GM12878 (cell line): ENCODE data around the gene GPATCH2L. TPM values are rescaled to one million over a fixed set of nuclear protein-coding genes. Genes with fewer than 3 reads are reported as not detected.

Experiments
- ATAC-seq: fragments of 200-7000 bp; cut with Tn5 transposase; 3 replicates; pipeline ENCODE4 v1.9.1; 2020; ENCODE audit warnings: mild to moderate bottlenecking, moderate library complexity
- BruUV-seq: library from RNA; stranded (reverse); fragments of 400-500 nt; replicated peaks from 2 replicates; lab custom pipeline; 2021; lab: Mats Ljungman, UMichigan
- CTCF ChIA-PET: fragments of 300-600 bp; sonication (Branson Sonifier 250); formaldehyde crosslinking; extraction: SDS; loops from one replicate; lab custom pipeline; 2021; ENCODE audit warnings: inconsistent platforms; lab: Yijun Ruan, JAX
- POLR2A ChIA-PET: fragments of 350-600 bp; formaldehyde crosslinking; extraction: SDS; loops from one replicate; lab custom pipeline; 2021; ENCODE audit warnings: inconsistent platforms; lab: Charles Lee
- RAD21 ChIA-PET: fragments of 300-600 bp; sonication (Branson Sonifier 250); formaldehyde crosslinking; loops from one replicate; lab custom pipeline; 2023; ENCODE audit warnings: antibody characterized with exemption; ENCODE audit not compliant: unreplicated experiment; lab: Charles Lee
- SMC1A ChIA-PET: fragments of 300-600 bp; sonication (Branson Sonifier 250); formaldehyde crosslinking; loops from one replicate; lab custom pipeline; 2023; ENCODE audit not compliant: unreplicated experiment, uncharacterized antibody; lab: Charles Lee
- DNase-seq: peaks from one replicate; pipeline ENCODE4 v3.0.0-alpha.2; 2011; ENCODE audit warnings: low read depth, low spot score
- FAIRE-seq: peaks from 3 replicates; lab custom pipeline; 2011; peaks lifted over from hg19 to GRCh38; lab: Jason Lieb, UNC
- H2AFZ ChIP-seq: 2 replicates; pipeline ENCODE4 v1.6.0; 2011; ENCODE audit warnings: low read depth, low read length, control low read depth; ENCODE audit not compliant: control insufficient read depth
- H3K27ac ChIP-seq: 2 replicates; pipeline ENCODE4 v1.5.1; 2011; ENCODE audit warnings: control low read depth; ENCODE audit not compliant: control insufficient read depth, insufficient read depth
- H3K27me3 ChIP-seq, 2 experiments: replicated peaks in 1 of 2; 2 replicates each; pipeline versions ENCODE4 v1.6.0 to v1.6.1; 2011; ENCODE audit warnings: low read length in 1 of 2; ENCODE audit not compliant: control insufficient read depth in 2 of 2, insufficient read depth in 2 of 2
- H3K36me3 ChIP-seq, 2 experiments: 2 replicates each; pipeline ENCODE4 v1.5.1; 2011; ENCODE audit warnings: low read length in 1 of 2; ENCODE audit not compliant: control insufficient read depth in 2 of 2, insufficient read depth in 2 of 2
- H3K4me1 ChIP-seq: 2 replicates; pipeline ENCODE4 v1.6.1; 2011; ENCODE audit warnings: mild to moderate bottlenecking, low read length, moderate library complexity, mixed read lengths; ENCODE audit not compliant: control insufficient read depth, insufficient read depth
- H3K4me2 ChIP-seq: 2 replicates; pipeline ENCODE4 v1.6.0; 2011; ENCODE audit warnings: control low read depth; ENCODE audit not compliant: control insufficient read depth, insufficient read depth
- H3K4me3 ChIP-seq: fragments of 200-600 bp; sonication (generic); 2 replicates; pipeline ENCODE4 v1.5.1; 2016
- H3K79me2 ChIP-seq: 2 replicates; pipeline ENCODE4 v1.6.0; 2011; ENCODE audit warnings: low read length; ENCODE audit not compliant: control insufficient read depth, insufficient read depth
- H3K9ac ChIP-seq: 2 replicates; pipeline ENCODE4 v1.8.0; 2011; ENCODE audit warnings: low read length, control low read depth, mixed read lengths; ENCODE audit not compliant: control insufficient read depth, insufficient read depth
- H3K9me3 ChIP-seq: replicated peaks from 3 replicates; pipeline ENCODE4 v1.5.1; 2011; ENCODE audit warnings: mild to moderate bottlenecking, low read length; ENCODE audit not compliant: control insufficient read depth, insufficient read depth
- H4K20me1 ChIP-seq: 2 replicates; pipeline ENCODE4 v1.6.0; 2011; ENCODE audit not compliant: control insufficient read depth, insufficient read depth
- ATF2 ChIP-seq: IDR thresholded peaks from 2 replicates; pipeline ENCODE4 v1.6.1; 2012; ENCODE audit warnings: low read length, inconsistent platforms
- JUNB ChIP-seq: IDR thresholded peaks from 2 replicates; pipeline ENCODE4 v1.6.1; 2016; ENCODE audit warnings: antibody characterized with exemption, mild to moderate bottlenecking
- MEF2B ChIP-seq: fragments of 450-650 bp; IDR thresholded peaks from 2 replicates; pipeline ENCODE4 v1.6.1; 2018; ENCODE audit warnings: mild to moderate bottlenecking, moderate library complexity; ENCODE audit not compliant: partially characterized antibody, poor library complexity, severe bottlenecking
- MXI1 ChIP-seq: fragments of 150-350 bp; IDR thresholded peaks from 2 replicates; pipeline ENCODE4 v1.6.1; 2011; ENCODE audit warnings: low read depth, mild to moderate bottlenecking, inconsistent platforms, low read length, improper control_type of control experiment
- SREBF2 ChIP-seq: IDR thresholded peaks from 2 replicates; pipeline ENCODE4 v1.6.1; 2012; ENCODE audit warnings: mild to moderate bottlenecking, low read length
- TCF12 ChIP-seq: IDR thresholded peaks from 2 replicates; pipeline ENCODE4 v1.6.1; 2011; ENCODE audit warnings: low read depth, mild to moderate bottlenecking, low read length
- ZBTB40 ChIP-seq: fragments of 450-650 bp; IDR thresholded peaks from 2 replicates; pipeline ENCODE4 v1.6.1; 2016; ENCODE audit warnings: mild to moderate bottlenecking, moderate library complexity, borderline replicate concordance
- ZNF274 ChIP-seq: IDR thresholded peaks from one replicate; pipeline ENCODE4 v1.8.0; 2011; ENCODE audit not compliant: insufficient read length, insufficient read depth
- WGBS: methylation state at CpG from one replicate; pipeline ENCODE4 v1.1.6; 2016; ENCODE audit warnings: low lambda C conversion rate; ENCODE audit not compliant: insufficient replicate concordance, insufficient coverage; ENCODE audit errors: missing lambda C conversion rate; 5-methylcytosine and 5-hydroxymethylcytosine counted together
- in situ Hi-C: fragments of 300-500 bp; cut with MboI; formaldehyde crosslinking; loops from 9 replicates; pipeline ENCODE4 v1.14.3; 2018; ENCODE audit warnings: mixed read lengths
- intact Hi-C: fragments of 100-400 bp; cut with micrococcal nuclease; formaldehyde crosslinking; loops from one replicate; pipeline ENCODE4 v1.14.2; 2022; ENCODE audit not compliant: unreplicated experiment
- polyA plus RNA-seq, 11 experiments: library from polyadenylated mRNA; depleted of rRNA in 4 of 11; unstranded in 6 of 11; stranded (reverse) in 5 of 11; fragments of >200 nt; fragmentation: Nextera tagmentation in 4 of 11; fragmentation: Illumina TruSeq in 1 of 11; extraction: Ambion mirVana in 4 of 11; extraction: Trizol in 1 of 11; gene quantifications; 1 replicate in 1 of 11; 2 replicates in 10 of 11; pipeline versions ENCODE4 v1.2.1 to v1.2.3, GENCODE V29; 2011 to 2016; ENCODE audit warnings: inconsistent platforms in 2 of 11, missing spikeins in 2 of 11, low read depth in 1 of 11
- total RNA-seq, 4 experiments: library from RNA; depleted of rRNA in 3 of 4; stranded (reverse); fragments of >200 nt in 3 of 4; fragmentation: Illumina TruSeq in 1 of 4; extraction: Trizol in 1 of 4; gene quantifications; 2 replicates each; pipeline versions ENCODE4 v1.2.1 to v1.2.3, GENCODE V29; 2013 to 2021
- TF ChIP-seq, protein P1 (sequence below): fragments of 450-650 bp; IDR thresholded peaks from 2 replicates; pipeline ENCODE4 v1.6.1; 2017; ENCODE audit warnings: mild to moderate bottlenecking, moderate library complexity

GPATCH2L gene
- total and polyA plus RNA-seq, 10 of the 15 experiments (the other 5 are each of a cell fraction or from before 2014, with no cell fraction given), result 9.1 to 50.9 (median 24.4) TPM

DNA sequence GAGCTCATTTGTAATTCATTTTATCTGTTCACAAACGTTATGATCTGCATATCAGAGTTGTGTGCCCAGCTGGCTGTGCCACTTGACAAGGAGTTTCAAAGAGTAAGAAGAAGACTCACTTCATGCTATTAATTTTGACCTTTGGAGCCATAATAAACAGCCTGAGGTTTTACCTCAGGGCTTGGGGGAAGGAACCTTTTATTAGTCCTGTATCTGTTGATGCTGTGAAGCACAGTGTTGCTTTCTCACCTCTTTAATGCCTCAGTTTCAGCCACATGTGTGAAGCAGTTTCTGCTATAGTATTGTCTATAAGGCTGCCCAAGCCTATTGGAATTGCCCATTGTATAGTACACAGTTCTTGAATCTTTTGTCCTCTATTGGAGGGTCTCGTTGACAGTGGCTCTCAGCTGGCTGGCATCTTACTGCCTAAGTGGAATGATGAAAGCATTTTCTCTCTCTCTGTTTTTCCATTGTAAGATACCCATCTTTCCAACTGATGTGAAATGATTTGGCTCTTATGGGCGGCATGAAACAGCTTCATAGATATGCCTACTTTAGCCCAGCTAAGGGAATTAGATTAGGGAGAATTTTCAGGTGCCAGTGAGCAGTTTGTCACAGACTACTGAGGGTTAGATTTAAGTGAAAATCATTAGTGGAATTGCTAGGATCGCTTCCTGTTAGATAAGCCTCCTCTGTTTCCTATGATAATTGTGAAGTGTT lies 34.7 kb downstream of the GPATCH2L start (continued):
- TF ChIP-seq ZBTB40, result peak; percentile 27; the same call in 1 of the 2 replicates
- peak; percentile 49; the same call in 1 of the 2 replicates for TF ChIP-seq MXI1
- TF ChIP-seq TCF12, result 0 out of 2 replicates have a peak, but pooled peaks have one; percentile 8
- TF ChIP-seq, all 136 proteins: peak for 37

GRCh38 chr14:76191297-76191696 lies 39.6 kb downstream of the GPATCH2L start:
- intact Hi-C loops, result no loop called here
- CTCF ChIA-PET, result interaction anchor here (0.6 to 4.4 kb wide), 6 partner anchors 9 to 285 kb away, joined by 3 to 34 read pairs (median 6); no protein-coding TSS in a partner anchor
- 0% methylated on average over 2 of the region's 2 CpGs for WGBS
- RAD21 ChIA-PET, result interaction anchor here (0.7 to 14.1 kb wide), 4 partner anchors 14 to 162 kb away, joined by 3 to 229 read pairs (median 4); partner anchors contain the start of gene GPATCH2L
- Histone ChIP-seq H3K4me3 (no peak overlapping the region), H3K36me3 (peaks cover 2 to 21% of the 10 kb centered on the region in 2 experiments; a peak in 1 of 4 replicates), H3K9me3 (no peaks in the 10 kb centered on the region; the same call in 1 of the 3 replicates), H4K20me1 (no peaks in the 10 kb centered on the region), H2AFZ (no peak overlapping the region), H3K4me1 (peaks cover 48% of the 10 kb centered on the region), H3K27ac (peak overlapping the region; percentile 99), H3K4me2 (peak overlapping the region; percentile 31; the same call in 1 of the 2 replicates), H3K79me2 (peaks cover 15% of the 10 kb centered on the region), H3K9ac (no peak overlapping the region; the same call in 1 of the 2 replicates), H3K27me3 (no peaks in the 10 kb centered on the region)
- SMC1A ChIA-PET, result interaction anchor here (0.6 to 11.3 kb wide), 8 partner anchors 9 to 200 kb away, joined by 3 to 148 read pairs (median 6); partner anchors contain the start of gene GPATCH2L
- in situ Hi-C loops, result no loop called here
- FAIRE-seq (no peak), ATAC-seq (peak; percentile 48), DNase-seq (no peak)
- no TSS peak for BruUV-seq
- POLR2A ChIA-PET, result interaction anchor here (0.8 to 6.0 kb wide), 4 partner anchors 9 to 39 kb away, joined by 3 to 85 read pairs (median 5); no protein-coding TSS in a partner anchor
- no peak for TF ChIP-seq MEF2B
- TF ChIP-seq, protein P1, sequence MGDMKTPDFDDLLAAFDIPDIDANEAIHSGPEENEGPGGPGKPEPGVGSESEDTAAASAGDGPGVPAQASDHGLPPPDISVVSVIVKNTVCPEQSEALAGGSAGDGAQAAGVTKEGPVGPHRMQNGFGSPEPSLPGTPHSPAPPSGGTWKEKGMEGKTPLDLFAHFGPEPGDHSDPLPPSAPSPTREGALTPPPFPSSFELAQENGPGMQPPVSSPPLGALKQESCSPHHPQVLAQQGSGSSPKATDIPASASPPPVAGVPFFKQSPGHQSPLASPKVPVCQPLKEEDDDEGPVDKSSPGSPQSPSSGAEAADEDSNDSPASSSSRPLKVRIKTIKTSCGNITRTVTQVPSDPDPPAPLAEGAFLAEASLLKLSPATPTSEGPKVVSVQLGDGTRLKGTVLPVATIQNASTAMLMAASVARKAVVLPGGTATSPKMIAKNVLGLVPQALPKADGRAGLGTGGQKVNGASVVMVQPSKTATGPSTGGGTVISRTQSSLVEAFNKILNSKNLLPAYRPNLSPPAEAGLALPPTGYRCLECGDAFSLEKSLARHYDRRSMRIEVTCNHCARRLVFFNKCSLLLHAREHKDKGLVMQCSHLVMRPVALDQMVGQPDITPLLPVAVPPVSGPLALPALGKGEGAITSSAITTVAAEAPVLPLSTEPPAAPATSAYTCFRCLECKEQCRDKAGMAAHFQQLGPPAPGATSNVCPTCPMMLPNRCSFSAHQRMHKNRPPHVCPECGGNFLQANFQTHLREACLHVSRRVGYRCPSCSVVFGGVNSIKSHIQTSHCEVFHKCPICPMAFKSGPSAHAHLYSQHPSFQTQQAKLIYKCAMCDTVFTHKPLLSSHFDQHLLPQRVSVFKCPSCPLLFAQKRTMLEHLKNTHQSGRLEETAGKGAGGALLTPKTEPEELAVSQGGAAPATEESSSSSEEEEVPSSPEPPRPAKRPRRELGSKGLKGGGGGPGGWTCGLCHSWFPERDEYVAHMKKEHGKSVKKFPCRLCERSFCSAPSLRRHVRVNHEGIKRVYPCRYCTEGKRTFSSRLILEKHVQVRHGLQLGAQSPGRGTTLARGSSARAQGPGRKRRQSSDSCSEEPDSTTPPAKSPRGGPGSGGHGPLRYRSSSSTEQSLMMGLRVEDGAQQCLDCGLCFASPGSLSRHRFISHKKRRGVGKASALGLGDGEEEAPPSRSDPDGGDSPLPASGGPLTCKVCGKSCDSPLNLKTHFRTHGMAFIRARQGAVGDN, result peak; percentile 72
- TF ChIP-seq JUNB, result no peak
- no peak for TF ChIP-seq ATF2
- TF ChIP-seq ZNF274, result no peak
- no peak for TF ChIP-seq SREBF2
